Neural cell (in vitro differentiated cells): ENCODE measurements around the gene PFN3. TPM values are rescaled to one million over a fixed set of nuclear protein-coding genes. Genes with fewer than 3 reads are reported as not detected.

ENCODE experiments used
- H2AFZ ChIP-seq: fragments of 200-600, 300-800 bp; sonication (generic), shearing (Covaris generic); 2 replicates; pipeline ENCODE4 v1.6.0; 2014; ENCODE audit warnings: low read depth, mild to moderate bottlenecking, antibody characterized with exemption, low read length, moderate library complexity
- H3F3A ChIP-seq: fragments of 200-600 bp; shearing (Covaris generic); 2 replicates; pipeline ENCODE4 v1.6.1; 2016; ENCODE audit warnings: mild to moderate bottlenecking, moderate library complexity, mixed read lengths, antibody characterized with exemption, low read length; ENCODE audit not compliant: insufficient read depth, poor library complexity, severe bottlenecking
- H3K27ac ChIP-seq: fragments of 200-600, 300-800 bp; sonication (generic), shearing (Covaris generic); 2 replicates; pipeline ENCODE4 v1.5.1; 2014; ENCODE audit warnings: mild to moderate bottlenecking, low read length, moderate library complexity
- H3K27me3 ChIP-seq: fragments of 300-800, 200-600 bp; sonication (generic), shearing (Covaris generic); 2 replicates; pipeline ENCODE4 v1.6.0; 2014; ENCODE audit warnings: mild to moderate bottlenecking, low read depth, low read length, moderate library complexity; ENCODE audit not compliant: insufficient read depth
- H3K36me3 ChIP-seq: fragments of 300-800, 200-600 bp; sonication (generic), shearing (Covaris generic); 2 replicates; pipeline ENCODE4 v1.5.1; 2014; ENCODE audit warnings: mild to moderate bottlenecking, antibody characterized with exemption, low read length, moderate library complexity; ENCODE audit not compliant: insufficient read depth
- H3K4me2 ChIP-seq: fragments of 300-800, 200-600 bp; sonication (generic), shearing (Covaris generic); 2 replicates; pipeline ENCODE4 v1.6.0; 2014; ENCODE audit warnings: mild to moderate bottlenecking, low read length
- H3K4me3 ChIP-seq: fragments of 300-800, 200-600 bp; sonication (generic), shearing (Covaris generic); 2 replicates; pipeline ENCODE4 v1.5.1; 2014; ENCODE audit warnings: mild to moderate bottlenecking, low read length, moderate library complexity
- H3K79me2 ChIP-seq: fragments of 200-600 bp; shearing (Covaris generic); replicated peaks from 2 replicates; pipeline ENCODE4 v1.6.0; 2014; ENCODE audit warnings: mild to moderate bottlenecking, low read length, moderate library complexity; ENCODE audit not compliant: insufficient read depth
- H3K9ac ChIP-seq: fragments of 300-800, 200-600 bp; sonication (generic), shearing (Covaris generic); 2 replicates; pipeline ENCODE4 v1.6.1; 2016; ENCODE audit warnings: mild to moderate bottlenecking, low read length, mixed read lengths
- H3K9me2 ChIP-seq: fragments of 200-600 bp; shearing (Covaris generic); 2 replicates; pipeline ENCODE4 v1.6.1; 2016; ENCODE audit warnings: mild to moderate bottlenecking, low read length, mixed read lengths; ENCODE audit not compliant: insufficient read depth
- H3K9me3 ChIP-seq: fragments of 200-600, 300-800 bp; sonication (generic), shearing (Covaris generic); 2 replicates; pipeline ENCODE4 v1.6.1; 2016; ENCODE audit warnings: mild to moderate bottlenecking, mixed run types, low read length, moderate library complexity, mixed read lengths
- H4K20me1 ChIP-seq: fragments of 200-600 bp; shearing (Covaris generic); 2 replicates; pipeline ENCODE4 v1.6.1; 2016; ENCODE audit warnings: mild to moderate bottlenecking, mixed run types; ENCODE audit not compliant: insufficient read depth
- CTCF ChIP-seq: fragments of 450-650 bp; IDR thresholded peaks from 2 replicates; pipeline ENCODE4 v1.5.1; 2014; ENCODE audit warnings: antibody characterized with exemption, mild to moderate bottlenecking, moderate library complexity; ENCODE audit not compliant: poor library complexity, severe bottlenecking
- EP300 ChIP-seq: fragments of 450-650 bp; conservative IDR thresholded peaks from 2 replicates; pipeline ENCODE4 v1.6.1; 2014; ENCODE audit warnings: antibody characterized with exemption, mild to moderate bottlenecking, moderate library complexity; ENCODE audit not compliant: poor library complexity, severe bottlenecking
- EZH2 ChIP-seq: fragments of 200-600, 300-800 bp; shearing (Covaris generic), sonication (generic); IDR thresholded peaks from 2 replicates; pipeline ENCODE4 v1.6.1; 2014; ENCODE audit warnings: antibody characterized with exemption, low read length, borderline replicate concordance, mild to moderate bottlenecking; ENCODE audit not compliant: insufficient read depth, poor library complexity, severe bottlenecking
- MXI1 ChIP-seq: fragments of 450-650 bp; conservative IDR thresholded peaks from 2 replicates; pipeline ENCODE4 v1.6.1; 2014; ENCODE audit warnings: antibody characterized with exemption, mild to moderate bottlenecking; ENCODE audit not compliant: poor library complexity, severe bottlenecking
- POLR2AphosphoS5 ChIP-seq: IDR thresholded peaks from 2 replicates; pipeline ENCODE4 v1.6.1; 2012
- RAD21 ChIP-seq: fragments of 450-650 bp; conservative IDR thresholded peaks from 2 replicates; pipeline ENCODE4 v1.6.1; 2014; ENCODE audit warnings: antibody characterized with exemption, mild to moderate bottlenecking, moderate library complexity
- SMC3 ChIP-seq: fragments of 450-650 bp; conservative IDR thresholded peaks from 2 replicates; pipeline ENCODE4 v1.6.1; 2014; ENCODE audit warnings: antibody characterized with exemption, mild to moderate bottlenecking, moderate library complexity; ENCODE audit not compliant: poor library complexity
- TAF1 ChIP-seq: IDR thresholded peaks from 2 replicates; pipeline ENCODE4 v1.6.1; 2012; ENCODE audit warnings: low read depth
- polyA plus RNA-seq: library from polyadenylated mRNA; depleted of rRNA; stranded (reverse); fragments of >200 nt; gene quantifications from 2 replicates; pipeline ENCODE4 v1.2.3, GENCODE V29; 2014
- TF ChIP-seq, protein P1 (sequence below): IDR thresholded peaks from 2 replicates; pipeline ENCODE4 v1.6.1; 2012; ENCODE audit warnings: borderline replicate concordance

Gene PFN3
- polyA plus RNA-seq, 1 donor from 2014 or later = not detected

- Histone ChIP-seq H2AFZ (peak overlapping the region; percentile 33), H3K4me3 (peak overlapping the region; percentile 60), H3K27ac (no peak overlapping the region)
Measured at GRCh38 chr5:177371120-177372033, 29.1 kb downstream of the PFN3 start.

GRCh38 chr5:177370488-177371119 lies 29.9 kb downstream of the PFN3 start:
- Histone ChIP-seq H3K9me2 (no peaks in the 10 kb centered on the region), H3K4me3 (peak overlapping the region; percentile 60), H3K27ac (no peak overlapping the region), H4K20me1 (no peaks in the 10 kb centered on the region), H3K9ac (no peak overlapping the region), H3F3A (no peaks in the 10 kb centered on the region), H2AFZ (no peak overlapping the region), H3K4me2 (no peak overlapping the region), H3K79me2 (no peaks in the 10 kb centered on the region), H3K36me3 (no peaks in the 10 kb centered on the region), H3K9me3 (no peaks in the 10 kb centered on the region), H3K27me3 (peaks cover 4% of the 10 kb centered on the region)
- no peak for TF ChIP-seq MXI1
- no peak for TF ChIP-seq EP300
- TF ChIP-seq TAF1 = no peak
- TF ChIP-seq, protein P1, sequence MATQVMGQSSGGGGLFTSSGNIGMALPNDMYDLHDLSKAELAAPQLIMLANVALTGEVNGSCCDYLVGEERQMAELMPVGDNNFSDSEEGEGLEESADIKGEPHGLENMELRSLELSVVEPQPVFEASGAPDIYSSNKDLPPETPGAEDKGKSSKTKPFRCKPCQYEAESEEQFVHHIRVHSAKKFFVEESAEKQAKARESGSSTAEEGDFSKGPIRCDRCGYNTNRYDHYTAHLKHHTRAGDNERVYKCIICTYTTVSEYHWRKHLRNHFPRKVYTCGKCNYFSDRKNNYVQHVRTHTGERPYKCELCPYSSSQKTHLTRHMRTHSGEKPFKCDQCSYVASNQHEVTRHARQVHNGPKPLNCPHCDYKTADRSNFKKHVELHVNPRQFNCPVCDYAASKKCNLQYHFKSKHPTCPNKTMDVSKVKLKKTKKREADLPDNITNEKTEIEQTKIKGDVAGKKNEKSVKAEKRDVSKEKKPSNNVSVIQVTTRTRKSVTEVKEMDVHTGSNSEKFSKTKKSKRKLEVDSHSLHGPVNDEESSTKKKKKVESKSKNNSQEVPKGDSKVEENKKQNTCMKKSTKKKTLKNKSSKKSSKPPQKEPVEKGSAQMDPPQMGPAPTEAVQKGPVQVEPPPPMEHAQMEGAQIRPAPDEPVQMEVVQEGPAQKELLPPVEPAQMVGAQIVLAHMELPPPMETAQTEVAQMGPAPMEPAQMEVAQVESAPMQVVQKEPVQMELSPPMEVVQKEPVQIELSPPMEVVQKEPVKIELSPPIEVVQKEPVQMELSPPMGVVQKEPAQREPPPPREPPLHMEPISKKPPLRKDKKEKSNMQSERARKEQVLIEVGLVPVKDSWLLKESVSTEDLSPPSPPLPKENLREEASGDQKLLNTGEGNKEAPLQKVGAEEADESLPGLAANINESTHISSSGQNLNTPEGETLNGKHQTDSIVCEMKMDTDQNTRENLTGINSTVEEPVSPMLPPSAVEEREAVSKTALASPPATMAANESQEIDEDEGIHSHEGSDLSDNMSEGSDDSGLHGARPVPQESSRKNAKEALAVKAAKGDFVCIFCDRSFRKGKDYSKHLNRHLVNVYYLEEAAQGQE = no peak
- peak; percentile 54 for TF ChIP-seq CTCF
- TF ChIP-seq RAD21 = no peak
- TF ChIP-seq EZH2 = no peak
- TF ChIP-seq SMC3 = no peak

More at GRCh38 chr5:177371120-177372033, 29.1 kb downstream of the PFN3 start:
- Histone ChIP-seq H3K27me3 (peaks cover 4% of the 10 kb centered on the region), H3K9me3 (no peaks in the 10 kb centered on the region), H3F3A (no peaks in the 10 kb centered on the region), H3K9ac (peak overlapping the region; percentile 49), H3K79me2 (no peaks in the 10 kb centered on the region), H4K20me1 (no peaks in the 10 kb centered on the region), H3K9me2 (no peaks in the 10 kb centered on the region), H3K36me3 (no peaks in the 10 kb centered on the region), H3K4me2 (no peak overlapping the region)
- TF ChIP-seq EP300 = no peak
- no peak for TF ChIP-seq SMC3
- TF ChIP-seq EZH2 = no peak
- no peak for TF ChIP-seq POLR2AphosphoS5
- TF ChIP-seq RAD21 = no peak
- no peak for TF ChIP-seq MXI1
- TF ChIP-seq, protein P1 = no peak
